ENCODE measurements around the gene DOCK1.

DNA sequence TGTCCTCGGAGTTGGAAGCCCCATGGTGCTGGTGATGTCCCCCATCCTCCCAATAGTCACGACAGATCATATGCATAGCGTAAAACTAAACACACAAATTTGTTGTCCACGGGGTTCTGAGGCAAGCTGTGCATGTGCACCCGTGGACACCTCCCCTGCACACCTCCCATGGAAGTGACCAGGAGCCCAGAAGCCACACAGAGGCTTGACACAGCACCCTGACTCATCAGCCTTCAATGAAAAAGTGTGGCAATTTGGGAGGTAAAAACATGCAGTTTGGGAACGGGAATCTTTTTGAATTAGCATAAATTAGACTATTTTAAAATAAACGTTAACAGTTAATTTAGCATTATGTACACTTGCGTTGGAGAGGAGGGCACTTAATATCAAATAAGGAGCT is 554.7 kb downstream of the DOCK1 start:
- TF ChIP-seq, protein P1, sequence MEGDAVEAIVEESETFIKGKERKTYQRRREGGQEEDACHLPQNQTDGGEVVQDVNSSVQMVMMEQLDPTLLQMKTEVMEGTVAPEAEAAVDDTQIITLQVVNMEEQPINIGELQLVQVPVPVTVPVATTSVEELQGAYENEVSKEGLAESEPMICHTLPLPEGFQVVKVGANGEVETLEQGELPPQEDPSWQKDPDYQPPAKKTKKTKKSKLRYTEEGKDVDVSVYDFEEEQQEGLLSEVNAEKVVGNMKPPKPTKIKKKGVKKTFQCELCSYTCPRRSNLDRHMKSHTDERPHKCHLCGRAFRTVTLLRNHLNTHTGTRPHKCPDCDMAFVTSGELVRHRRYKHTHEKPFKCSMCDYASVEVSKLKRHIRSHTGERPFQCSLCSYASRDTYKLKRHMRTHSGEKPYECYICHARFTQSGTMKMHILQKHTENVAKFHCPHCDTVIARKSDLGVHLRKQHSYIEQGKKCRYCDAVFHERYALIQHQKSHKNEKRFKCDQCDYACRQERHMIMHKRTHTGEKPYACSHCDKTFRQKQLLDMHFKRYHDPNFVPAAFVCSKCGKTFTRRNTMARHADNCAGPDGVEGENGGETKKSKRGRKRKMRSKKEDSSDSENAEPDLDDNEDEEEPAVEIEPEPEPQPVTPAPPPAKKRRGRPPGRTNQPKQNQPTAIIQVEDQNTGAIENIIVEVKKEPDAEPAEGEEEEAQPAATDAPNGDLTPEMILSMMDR (IDR thresholded peaks at IDR 0.05; ENCODE audit: borderline replicate concordance, extremely low read depth, low read length, poor library complexity, severe bottlenecking): no peak
- no peak for TF ChIP-seq EZH2 (IDR thresholded peaks at IDR 0.05; ENCODE audit: borderline replicate concordance, low read depth, low read length, severe bottlenecking)

Data from DND-41 (cell line).